ENCODE measurements around the gene CIB4.

The CIB4 gene

DNA sequence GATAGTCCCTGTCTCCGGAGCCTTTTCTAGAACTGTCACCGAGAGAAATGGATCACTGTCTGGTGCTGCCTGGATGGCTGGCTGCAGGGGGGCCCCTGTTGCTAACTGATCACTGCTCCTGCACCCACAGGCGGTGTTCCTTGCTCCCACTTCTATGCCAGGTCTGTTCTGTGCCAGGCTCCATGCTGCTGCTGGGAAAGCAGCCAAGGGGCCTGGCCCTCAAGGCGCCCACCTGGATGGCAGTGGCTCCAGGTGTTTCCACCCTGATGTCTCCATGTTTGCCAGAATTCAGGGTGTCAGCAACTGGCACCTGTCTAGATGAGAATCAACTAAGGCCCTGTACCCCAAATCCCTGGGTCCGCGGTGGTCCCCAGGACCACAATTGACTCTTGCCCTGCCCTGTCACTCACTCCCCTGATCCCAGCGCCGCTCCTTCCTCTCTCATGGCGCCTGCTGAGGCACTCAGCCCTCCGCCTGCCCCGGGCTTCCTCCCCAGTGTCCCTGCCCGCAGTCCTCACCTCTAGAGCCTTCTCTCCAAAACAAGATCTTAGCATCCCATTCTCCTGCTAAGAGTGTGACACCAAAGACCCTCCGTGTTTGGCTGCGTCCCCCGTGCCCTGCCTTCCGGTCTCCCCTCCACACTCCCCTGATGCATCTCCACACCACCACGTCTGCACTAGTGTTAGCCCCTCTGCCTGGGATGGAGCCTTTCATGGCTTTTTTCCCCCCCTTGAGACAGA, 90.7 kb downstream of the CIB4 start:
- no peak for DNase-seq

- DNase-seq = no peak
Measured at GRCh38 chr2:26542676-26543505, 98.3 kb downstream of the CIB4 start.

DNA sequence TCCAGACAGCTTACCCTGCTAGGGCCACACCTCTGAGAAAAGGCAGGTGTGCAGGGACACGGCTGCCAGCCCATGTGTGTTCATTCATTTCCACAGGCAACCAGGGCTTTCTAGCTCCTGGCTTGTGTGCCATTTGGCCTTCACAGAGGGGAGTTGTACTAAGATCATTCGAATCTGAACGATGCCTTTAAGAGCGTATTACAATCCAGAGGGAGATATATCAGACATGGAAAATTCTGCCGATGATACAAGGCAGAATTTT, 99.0 kb downstream of the CIB4 start:
- no peak for DNase-seq

DNA sequence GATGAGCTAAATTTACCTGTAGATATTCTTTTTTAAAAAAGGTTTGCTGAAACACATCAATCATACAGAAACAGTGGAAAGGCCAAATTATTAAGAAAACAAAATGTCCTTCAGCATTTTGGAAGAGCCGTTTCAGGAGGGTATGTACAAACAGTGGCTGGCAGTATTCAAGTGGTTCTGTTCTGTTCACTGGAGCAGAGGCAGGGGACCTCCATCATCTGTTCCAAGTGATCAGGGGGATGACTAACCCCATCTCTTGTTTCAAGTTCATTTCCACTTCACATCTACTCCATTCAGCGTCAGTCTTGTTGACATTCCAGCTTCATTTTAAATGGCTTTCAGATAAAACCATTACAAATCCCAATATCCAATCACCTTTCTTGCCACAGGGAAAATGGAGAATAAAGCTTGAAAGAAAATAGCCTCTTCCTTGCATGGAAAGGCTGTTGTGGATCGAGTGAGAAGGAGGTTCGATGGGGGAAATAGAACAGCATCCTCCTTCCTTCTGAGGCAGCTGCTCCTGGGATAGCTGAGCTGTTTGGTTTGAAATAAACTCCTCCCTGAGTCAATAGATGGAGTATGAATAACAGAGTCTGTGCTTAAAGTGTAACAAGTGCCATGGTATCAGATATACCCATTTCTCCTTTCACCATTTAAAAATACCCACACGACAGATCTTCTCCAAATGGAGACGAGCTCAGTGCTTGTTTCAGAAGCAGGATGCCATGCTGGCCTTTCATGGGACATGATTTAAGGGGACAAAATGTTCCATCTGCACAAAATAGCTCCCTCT, 99.6 kb downstream of the CIB4 start:
- DNase-seq = no peak

DNA sequence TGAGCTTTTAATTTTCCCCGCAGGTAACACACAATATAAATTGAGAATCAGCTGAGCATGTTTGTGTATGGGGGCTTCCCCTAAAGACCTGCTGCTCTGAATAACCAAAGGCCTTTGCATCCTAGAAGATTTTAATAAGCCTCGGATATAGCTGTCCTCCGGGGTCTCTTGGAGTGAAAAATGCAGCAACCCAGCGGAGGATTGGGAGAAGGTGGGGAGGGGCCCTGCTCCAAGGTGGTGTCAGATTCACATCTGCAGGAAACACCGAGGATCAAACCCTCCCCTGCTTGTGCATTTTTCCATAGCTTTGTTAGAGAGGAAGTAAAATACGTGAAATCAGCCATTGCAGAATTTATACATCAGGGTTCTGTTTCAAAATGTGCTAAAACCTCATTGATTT, 100.2 kb downstream of the CIB4 start:
- DNase-seq = no peak

- no peak for DNase-seq
Measured at GRCh38 chr2:26540306-26540705, 100.9 kb downstream of the CIB4 start.

DNA sequence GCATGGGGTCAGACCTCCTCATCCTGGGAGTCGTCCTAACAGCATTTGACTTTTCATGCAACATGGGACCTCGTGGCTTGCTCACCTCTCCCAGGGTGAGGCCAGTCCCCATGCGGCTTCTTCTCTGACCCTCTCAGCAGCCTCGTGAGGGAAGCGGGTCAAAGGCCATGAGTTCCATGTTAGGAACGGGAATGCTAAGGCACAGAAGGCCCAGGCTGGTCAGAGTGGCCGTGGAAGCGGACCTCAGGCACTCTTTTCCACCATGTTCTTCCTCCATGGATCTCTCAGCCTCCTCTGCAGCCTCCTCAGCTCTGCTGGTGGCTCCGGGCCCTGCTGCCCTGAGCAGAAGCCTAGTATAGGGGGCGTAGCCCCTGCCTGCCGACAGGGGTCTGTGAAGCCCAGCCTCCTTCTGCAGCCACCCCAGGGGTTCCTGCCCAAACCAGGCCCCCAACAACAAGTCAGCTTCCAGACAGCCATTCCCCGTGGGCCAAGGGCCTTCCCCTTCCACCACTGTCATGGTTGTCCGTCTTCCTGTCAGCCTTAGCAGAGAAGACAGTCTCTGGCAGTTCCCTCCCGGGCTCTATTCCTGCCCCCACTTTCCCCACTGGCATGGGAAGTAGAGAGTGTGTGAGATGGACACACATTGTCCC, 103.2 kb downstream of the CIB4 start:
- no peak for DNase-seq

DNA sequence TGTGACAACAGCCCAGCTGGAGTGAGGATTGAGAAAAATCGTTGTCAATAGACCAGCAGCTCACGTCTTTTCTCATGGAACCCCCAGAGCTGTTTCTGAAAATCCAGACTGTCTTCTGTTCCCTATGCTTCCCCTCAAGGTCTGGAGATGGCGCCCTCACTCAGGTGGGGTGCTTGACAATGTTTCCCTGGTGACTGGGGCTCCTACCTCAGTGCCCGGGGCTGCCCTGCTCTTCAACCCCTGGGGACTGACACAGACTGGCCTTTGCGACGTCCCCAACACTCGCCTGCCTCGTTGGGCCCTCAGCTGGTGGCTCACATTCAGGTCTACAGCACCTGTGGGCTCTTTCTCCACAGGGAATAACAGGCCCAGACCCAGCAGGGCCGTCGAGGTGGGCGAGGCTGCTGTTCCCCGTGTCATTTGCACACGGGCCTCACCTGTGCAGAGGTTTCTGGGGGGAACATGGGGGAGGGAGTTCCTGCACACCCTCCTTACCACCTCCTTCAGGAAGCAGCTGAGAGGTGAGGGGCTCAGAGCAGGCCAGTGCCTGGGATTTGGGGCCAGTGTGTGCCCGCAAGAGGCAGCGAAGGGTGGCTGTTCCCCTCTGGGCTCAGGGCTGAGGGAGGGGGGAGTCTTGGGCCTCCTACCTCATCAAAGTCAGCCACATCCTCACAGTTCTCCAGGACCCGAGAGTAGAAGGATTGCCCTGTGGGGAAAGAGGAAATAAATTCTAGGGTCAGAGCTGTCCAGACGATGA, 103.9 kb downstream of the CIB4 start:
- no peak for DNase-seq

GRCh38 chr2:26536371-26537068, 104.6 kb downstream of the CIB4 start:
- no peak for DNase-seq

GRCh38 chr2:26535663-26536275, 105.4 kb downstream of the CIB4 start:
- DNase-seq = no peak

- DNase-seq = no peak
Measured at GRCh38 chr2:26534865-26535662, 106.1 kb downstream of the CIB4 start.

DNA sequence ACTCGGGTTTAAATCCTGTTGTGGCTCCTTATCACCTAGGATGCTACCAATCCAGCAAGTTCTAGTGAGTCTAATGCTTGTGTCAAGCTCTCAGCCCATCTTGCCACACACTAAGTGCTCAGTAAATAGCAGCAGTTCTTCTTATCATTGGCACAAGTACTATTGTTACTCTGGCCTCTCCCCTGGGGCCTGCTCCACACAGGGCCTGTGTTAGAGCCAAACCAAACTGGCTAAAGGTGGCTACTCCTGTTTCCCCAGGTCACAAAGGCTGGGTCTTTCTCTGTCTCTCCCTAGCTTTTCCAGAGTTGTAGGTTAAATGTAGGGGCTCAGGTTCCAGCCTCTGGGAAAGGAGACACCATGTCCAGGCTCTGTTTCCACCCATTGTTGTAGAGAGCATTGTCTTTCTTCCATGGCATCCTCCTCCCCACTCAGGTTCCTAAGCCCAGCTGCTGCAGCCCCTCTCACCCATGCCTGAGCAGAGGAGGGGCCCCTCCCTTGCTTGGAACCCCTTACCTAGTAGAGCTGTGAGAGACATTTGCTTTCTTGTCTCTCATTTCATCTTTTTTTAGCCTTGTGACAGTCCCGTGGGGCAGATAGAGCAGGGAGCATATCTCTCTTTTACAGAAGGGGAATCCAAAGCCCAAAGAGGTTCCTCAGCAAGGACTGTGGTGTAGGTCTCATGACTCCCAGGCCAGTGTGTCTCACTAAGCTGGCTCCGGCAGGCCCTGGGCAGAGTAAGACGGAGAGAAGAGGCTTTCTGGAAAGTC, 106.9 kb downstream of the CIB4 start:
- DNase-seq = no peak

DNA sequence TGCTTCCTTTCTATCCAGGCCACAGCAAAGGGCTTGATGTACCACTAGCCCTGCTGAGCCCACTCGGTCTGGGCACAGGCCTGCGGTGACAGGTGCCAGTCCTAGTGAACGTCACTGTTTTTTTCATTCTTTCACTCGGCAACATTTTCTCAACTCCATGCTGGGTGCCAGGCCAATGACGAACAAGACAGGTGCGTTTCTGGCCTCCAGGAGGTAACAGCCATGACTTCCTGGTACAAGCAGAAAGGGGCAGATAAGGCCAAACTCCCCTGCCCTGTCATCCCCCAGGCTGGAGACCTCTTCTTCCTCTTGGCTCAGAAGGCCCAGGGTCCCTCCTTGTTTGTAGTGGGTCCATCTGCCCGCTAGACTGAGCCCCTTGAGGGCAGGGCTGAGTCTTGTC, 107.5 kb downstream of the CIB4 start:
- DNase-seq = no peak

- no peak for DNase-seq
Measured at GRCh38 chr2:26532301-26533250, 108.6 kb downstream of the CIB4 start.

All from right kidney (tissue), 1 donor.